HG02798 (cell line): ENCODE results near the gene NFXL1.
A peak's percentile ranks its signal among the peaks of the same experiment; 100 is the strongest.
"Not testable (repeated sequence)": the region's sequence is repeated elsewhere in the genome, so short reads cannot be mapped to it uniquely, and the experiment has no call there.

Experiments
- ATAC-seq: cut with Tn5 transposase; IDR thresholded peaks from one replicate; pipeline ENCODE4 v1.9.1; 2021; ENCODE audit warnings: mild to moderate bottlenecking; ENCODE audit not compliant: unreplicated experiment, poor library complexity

NFXL1 gene

DNA sequence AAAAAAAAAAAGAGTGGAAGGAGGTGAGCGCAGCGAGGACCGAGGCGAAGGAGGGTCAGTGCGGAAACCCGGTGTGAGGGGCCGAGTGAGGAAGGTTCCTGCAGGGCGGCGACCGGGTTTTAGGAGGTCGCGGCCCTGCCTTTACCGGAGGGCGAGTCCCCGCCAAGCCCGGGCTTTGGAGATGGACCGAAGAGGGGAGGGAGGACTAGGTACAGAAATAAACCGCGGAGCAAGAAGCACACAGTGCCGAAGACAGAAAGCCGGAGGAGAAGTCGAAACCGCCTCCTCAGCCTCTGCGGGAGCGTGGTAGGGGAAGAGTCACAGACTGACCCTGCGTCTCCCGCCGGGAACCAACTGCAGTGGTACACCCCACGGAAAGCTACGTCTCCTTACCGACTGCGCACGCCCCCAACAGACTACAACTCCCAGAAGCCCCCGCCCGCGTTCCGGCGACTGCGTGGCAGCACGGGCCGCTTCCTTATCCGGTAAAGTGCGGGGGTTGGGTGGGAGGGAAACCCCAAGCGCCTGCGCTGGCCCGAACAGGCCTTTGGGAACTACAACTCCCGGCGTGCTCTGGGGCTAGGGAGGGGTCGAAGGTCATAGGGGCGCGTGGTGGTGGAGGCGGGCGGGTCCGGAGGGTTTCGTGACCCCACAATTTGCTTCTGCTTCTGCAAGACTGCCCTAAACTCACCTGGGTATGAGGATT is at the start of gene NFXL1:
NFXL1 (minus strand) TSS at position 364 of the 706 bp plus-strand sequence. CDS start 380 bp downstream, outside the sequence.
- peak; percentile 98 for ATAC-seq

DNA sequence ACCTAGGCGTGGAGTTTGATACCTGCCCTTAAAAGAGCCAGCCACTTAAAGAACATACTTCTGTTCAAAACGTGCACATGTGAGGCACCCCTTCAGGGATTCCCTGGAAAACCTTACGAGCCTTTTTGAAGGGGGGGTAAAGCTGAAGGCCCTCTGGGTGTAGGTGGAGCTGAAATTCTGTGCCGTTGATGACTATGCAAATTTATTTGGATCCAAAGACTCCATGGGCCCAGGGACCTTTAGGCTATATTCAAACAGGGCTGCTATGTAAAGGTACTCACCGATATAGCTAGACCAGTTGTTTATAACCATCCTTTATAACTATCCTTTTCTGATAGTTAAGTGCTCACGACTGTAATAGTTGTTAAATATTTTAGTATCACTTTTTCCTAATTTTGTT is 40.3 kb upstream of the NFXL1 start:
- ATAC-seq, result no peak

DNA sequence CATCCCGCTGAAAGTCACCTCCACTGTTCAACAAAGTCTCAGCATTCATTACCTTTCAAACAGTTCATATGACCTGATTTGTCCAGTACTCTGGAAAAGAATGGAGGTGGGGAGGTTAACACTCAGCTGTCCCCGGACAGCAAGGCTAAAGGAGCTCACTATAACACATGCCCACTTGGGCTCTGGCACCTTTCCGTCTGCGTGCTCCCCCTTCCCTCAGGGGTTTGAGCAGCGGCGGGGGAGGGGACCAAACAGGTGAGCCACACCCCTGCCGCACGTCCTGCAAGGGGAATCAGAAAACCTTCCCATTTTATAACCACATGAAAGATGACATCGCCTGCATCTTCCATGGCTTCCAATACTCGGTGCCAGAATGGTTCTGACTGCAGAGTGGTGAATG is 39.9 kb upstream of the NFXL1 start:
- ATAC-seq, result no peak

DNA sequence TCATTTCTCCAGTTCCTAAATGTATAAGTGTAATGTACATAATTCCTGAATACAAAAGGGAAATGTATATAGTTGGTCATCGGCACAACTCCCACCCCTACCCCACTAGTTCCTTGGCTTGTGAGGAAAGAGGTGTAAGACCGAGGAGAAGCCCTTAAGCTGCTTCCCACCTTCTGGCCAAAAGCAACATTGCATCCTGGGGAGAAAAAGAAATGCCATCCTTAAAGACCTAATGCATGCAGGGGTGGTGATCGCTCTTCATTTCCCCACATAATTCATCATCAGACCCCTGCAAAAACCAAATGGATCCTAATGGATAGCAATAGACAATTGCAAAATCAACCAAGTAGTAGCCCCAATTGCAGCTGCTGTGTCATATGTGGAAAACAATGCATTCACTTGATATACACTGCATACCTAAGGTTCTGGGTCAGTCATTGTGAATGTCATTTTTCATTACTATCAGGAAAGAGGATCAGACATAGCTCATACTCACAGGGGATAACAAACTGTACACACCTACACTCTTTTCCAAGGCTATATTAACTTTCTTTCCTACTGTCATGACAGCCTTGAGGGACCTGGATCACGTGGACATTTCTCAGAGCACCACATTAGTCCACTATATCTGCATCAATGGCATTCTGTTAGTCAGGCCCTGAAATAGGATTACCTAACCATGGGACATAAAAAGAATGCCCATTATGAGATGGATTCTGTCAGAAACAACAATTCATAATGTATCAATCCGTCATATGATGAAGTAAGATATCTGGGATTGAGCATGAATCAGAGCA is 31.7 kb upstream of the NFXL1 start:
- no peak for ATAC-seq

DNA sequence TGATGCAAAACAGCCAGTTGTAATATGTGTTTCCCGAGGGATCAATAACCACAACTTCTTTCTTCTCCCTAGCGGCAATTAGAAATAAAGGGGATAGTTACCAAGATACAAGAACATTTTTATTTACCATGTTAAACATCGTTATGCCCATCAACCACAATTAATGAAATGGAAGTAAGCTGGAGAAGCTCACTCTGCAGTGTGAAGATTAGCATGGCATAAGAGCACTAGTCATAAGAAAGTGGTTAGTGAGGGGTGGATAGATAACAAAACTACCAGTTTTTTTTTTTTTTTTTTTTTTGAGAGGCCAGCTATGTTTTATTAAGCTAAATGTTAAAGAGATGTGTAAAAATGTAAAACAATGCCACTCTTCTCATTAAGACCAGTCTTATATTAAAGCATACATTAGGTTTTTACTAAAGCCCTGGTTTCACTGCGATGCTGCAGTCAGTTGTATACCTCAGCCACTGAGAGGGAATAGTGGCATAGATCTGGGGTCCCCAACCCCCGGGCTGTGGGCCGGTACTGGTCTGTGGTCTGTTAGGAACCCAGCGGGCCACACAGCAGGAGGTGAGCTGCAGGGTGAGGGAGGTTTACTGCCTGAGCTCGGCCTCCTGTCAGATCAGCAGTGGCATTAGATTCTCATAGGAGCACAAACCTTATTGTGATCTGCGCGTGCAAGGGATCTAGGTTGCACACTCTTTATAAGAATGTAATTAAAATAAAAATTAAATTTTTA is 27.9 kb upstream of the NFXL1 start:
- ATAC-seq, result no peak

DNA sequence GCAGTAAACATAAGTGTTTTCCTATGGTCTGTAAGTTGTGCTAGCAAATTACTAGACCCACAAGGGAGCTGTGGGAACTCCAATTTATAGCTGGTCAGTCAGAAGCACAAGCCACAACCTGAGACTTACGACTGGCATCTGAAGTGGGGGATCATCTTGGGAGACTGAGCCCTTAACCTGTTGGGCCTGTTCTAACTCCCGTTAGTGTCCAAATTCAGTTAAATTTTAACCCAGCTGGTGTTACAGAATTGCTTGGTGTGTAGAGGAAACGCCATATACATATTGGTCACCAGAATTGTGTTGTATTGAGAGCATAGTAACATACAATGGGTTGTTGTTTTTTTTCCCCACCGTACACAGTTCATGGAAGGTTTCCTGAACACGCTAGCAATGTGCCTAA is 25.1 kb upstream of the NFXL1 start:
- no peak for ATAC-seq

DNA sequence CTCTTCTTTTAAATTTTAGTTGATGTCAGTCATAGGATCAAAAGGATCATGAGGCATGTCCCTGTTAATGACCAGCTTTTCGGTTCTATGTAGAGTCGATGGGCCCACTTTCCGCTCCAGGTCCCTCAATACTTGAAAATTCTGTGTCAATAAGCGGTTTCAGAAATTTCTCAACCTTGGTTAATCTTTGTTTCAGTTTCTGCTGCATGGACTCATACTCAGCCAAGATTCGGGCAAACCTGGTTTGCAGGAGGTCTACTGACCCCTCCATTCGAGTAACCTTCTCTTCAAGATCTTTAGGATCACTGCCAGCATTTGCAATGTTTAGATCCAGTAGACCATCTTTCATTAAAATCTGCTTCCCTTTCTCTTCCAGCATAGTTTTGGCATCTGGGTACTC is 22.0 kb upstream of the NFXL1 start:
- ATAC-seq, result no peak

DNA sequence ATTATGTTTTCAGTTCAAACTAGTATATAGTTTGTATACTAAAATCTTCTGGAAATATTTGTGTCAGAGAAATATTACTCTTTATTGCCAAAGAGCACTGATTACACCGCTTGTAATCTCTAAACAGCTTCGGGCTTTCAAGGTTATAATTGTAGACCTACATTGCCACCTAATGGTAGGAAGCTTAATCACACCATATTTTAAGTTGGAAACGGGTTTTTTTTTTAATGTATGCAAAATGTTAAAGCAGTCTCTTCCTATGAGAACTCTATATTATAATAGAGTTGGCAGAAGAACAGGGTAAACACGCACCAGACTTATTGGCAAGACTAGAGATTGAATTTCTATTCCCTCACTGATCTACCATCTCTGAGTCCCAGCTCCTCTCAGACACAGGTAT is 19.5 kb upstream of the NFXL1 start:
- peak; percentile 75 for ATAC-seq

DNA sequence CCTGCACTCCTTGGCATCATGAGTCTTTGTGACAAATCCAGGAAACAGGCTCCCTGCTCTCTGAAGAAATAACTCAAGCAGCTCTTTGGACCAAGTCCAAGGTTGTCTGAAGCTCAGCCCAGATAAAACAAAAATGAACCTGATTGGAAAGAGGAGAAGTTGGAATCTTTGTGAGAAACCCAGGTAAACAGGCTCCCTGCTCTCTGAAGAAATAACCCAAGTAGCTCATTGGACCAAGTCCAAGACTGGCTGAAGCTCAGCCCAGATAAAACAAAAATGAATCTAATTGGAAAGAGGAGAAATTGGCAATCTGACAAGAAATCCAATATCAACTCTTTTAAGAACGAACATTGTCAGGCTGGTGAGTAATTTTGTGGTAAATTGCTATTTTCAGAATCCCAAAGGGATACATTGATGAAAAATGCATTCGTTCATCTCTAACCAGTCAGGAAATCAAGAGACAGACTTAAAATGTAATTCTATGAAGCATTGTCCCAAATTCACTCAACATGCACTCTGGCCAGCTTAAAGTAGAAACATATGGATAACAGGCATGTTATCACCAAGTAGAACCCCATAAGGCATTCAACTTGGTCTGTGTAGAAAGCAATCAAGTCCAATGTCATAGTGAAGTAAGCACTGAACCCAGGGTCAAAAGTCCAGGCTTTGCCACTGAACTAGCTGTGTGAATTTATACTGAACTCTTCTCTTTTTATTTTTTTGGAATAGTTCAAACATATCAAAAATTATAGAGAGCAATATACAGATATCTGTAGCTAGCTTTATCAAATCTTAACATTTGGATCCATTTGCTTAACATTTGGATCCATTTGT is 16.8 kb upstream of the NFXL1 start:
- ATAC-seq, result no peak

DNA sequence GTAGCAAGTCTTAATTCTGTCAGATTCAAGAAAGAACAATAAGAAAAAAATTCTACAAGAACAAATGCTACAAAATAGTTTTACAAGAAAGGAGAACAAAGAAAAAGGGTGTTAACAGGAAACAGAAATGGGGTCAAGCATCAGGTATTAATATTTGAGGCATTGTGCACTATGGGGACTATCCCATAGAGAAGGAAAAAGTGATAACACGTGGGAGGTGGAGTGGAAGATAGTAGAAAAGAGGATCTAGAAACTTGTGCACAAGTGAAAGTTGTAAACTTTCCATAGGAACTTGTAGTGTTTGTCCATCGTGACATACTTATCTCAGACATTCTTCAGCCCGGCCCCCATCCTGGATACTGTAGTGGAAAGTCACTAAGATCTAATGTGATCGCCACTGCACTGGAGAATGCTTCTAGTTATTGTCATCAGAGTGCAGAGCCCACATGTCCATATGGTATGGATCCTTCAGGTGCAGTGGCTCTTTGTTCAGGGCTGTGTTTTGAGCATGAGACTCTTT is 15.4 kb upstream of the NFXL1 start:
- ATAC-seq, result no peak

DNA sequence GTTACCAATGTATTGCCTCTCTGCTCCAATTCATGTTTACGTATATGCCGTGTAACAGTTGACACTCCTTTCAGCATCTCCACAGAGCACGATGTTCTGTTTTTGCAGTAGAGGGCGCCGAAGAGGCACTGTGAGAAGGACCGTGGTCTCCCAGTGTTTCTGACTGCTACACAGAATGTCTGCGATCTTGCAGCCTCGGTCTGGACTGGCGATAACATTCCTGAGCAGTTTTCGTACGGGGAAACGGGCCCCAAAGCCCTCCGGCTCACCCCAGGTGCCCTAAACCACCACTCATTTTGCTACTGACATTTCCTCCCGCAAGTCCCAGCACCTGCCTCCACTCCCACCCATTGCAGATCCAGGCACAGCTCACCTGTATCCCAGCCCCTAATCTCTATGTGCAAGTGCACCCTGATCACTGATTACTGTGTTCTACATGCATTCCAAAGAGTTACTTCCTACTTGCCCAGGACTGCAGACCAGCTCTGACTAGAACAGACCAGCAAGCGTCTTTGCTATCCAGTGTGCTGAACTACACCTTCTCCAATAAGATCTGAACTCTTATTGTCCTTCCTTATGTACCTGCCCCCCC is 12.4 kb upstream of the NFXL1 start:
- ATAC-seq, result peak; percentile 97

DNA sequence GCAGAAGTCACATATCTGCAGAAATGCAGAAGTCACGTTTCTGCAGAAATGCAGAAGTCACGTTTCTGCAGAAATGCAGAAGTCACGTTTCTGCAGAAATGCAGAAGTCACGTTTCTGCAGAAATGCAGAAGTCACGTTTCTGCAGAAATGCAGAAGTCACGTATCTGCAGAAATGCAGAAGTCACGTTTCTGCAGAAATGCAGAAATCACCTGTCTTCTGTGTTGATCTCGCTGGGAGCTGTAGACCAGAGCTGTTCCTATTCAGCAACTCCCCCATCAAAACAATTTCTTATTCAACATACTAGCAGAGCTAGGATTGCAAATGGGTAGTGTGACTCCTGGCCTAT is 8.9 kb upstream of the NFXL1 start:
- not testable (repeated sequence) for ATAC-seq

DNA sequence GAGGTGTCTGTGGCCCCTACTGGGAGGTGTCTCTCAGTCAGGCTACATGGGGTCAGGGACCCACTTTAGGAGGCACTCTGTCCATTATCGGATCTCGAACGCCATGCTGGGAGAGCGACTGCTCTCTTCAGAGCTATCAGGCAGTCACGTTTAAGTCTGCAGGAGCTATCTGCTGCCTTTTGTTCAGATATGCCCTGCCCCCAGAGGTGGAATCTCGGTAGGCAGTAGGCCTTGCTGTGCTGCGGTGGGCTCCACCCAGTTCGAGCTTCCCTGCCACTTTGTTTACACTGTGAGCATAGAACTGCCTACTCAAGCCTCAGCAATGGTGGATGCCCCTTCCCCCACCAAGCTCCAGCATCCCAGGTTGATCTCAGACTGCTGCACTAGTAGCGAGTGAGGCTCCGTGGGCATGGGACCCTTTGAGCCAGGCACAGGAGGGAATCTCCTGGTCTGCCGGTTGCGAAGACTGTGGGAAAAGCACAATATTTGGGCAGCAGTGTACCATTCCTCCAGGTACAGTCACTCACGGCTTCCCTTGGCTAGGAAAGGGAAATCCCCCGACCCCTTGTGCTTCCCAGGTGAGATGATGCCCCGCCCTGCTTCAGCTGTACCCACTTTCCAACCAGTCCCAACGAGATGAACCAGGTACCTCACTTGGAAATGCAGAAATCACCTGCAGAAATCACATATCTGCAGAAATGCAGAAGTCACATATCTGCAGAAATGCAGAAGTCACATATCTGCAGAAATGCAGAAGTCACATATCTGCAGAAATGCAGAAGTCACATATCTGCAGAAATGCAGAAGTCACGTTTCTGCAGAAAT is 8.3 kb upstream of the NFXL1 start:
- ATAC-seq, result not testable (repeated sequence)

DNA sequence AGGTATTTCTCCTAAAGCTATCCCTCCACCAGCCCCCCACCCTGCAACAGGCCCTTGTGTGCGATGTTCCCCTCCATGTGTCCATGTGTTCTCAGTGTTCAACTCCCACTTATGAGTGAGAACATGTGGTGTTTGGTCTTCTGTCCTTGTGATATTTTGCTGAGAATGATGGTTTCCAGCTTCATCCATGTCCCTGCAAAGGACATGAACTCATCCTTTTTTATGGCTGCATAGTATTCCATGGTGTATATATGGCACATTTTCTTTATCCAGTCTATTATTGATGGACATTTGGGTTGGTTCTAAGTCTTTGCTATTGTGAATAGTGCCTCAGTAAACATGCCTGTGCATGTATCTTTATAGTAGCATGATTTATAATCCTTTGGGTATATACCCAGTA is 2.8 kb upstream of the NFXL1 start:
- not testable (repeated sequence) for ATAC-seq

DNA sequence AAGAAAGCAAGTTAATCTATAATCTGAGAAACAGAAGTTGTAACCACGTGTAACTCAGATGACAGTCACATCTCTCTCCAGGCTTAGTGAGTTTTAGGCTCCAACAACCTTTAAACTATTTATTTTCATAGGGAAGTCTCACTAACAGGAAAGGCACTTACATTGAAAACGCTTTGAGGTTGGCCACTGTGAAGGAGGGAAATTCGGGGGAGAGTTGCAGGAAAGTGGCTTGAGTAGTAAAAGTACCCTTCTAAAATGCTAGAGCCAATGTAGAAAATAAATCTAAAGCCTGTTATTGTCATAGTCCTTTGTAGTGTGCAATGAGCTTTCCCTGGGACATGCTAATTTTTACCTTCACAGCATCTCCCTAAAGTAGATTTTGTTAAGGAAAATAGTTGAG is 995 bp upstream of the NFXL1 start:
- no peak for ATAC-seq

DNA sequence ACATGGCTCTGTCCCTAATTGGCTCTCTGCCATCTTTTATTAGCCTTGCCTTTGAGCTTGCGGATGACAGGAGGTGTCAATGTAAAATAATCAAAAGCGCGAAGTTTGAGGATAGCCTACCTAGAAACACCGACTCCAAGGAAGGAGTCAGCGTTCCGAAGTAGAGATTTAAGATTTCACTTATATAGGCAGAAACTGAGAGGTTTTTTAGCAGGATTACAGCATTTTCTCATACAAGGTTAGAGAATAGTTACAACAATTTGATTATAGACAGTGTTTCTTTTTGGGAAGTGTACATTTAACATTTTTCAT is 499 bp upstream of the NFXL1 start:
- ATAC-seq, result peak; percentile 18

DNA sequence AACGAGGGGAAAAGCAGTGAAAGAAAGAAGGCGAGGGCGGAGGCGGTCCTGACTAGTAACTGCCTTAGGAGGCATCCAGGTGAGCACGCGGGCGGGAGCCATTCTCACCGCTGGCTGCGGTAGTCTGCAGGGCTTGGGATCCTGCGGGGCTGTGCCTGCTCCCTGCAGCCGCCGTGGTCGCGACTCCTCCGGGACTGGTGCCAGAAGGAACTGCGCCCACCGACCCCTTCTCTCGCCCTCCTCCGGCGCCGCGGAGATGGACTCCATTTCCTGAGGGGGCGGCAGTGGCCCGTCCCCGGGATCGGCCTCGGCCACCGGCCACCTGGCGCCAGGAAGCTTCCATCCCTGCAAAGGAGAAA is 543 bp downstream of the NFXL1 start:
- peak; percentile 23 for ATAC-seq

DNA sequence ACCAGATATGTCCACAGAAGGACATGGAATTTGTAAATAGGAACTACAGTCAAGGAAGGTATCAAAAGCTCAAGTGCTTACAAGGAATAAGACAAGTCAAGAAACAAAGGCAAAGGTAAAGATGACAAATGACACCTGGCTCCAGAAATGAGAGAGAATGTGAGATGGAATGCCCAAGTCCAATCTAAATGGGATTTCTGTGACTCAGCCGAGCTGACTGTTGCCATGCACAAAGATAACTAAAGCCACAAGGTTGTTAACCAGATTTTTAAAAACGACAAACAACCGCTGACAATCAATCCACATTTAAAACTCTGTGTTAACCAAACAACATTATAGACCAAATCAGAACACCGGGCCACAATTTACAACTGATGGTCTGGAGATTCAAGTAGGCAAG is 1.1 kb downstream of the NFXL1 start:
- ATAC-seq, result no peak

DNA sequence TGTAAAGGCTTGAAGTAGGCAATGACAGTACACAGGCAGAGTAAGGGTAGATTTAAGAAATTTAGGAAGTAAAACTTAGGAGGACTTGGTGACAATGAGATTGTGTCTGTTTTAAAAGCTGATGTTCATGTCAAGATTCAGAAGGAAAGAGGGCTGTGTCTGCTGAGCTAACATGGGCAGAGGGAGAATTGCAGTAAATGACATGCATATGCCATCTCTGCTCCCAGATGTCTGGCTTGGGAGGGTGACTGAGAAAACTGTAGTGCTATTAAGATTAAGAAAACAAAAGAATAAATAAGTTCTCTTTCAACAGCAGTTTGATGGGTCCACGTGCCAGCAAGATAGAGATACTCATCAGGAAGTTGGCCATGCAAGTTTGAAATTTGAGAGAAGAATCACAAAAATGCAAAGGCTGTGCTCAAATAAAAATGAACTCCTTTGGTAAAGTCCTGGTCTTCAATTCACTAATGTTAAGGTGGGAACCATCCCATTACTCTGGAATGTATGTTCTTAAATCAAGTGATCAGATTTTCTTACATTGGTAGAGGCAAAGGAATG is 7.2 kb downstream of the NFXL1 start:
- no peak for ATAC-seq
